Measurements from ENCODE around the gene TVP23A.

The TVP23A gene

GRCh38 chr16:10776280-10776679, 42.3 kb downstream of the TVP23A start:
- TF ChIP-seq CTCF (IDR thresholded peaks at IDR 0.05; ENCODE audit: insufficient read depth, low read length, missing control alignments), result no peak
- POLR2A ChIA-PET, result no interaction called here
- no peak for DNase-seq (ENCODE audit: low read depth, low spot score)
- CTCF ChIA-PET, result no interaction called here
- no peak overlapping the region for H3K4me3 ChIP-seq (ENCODE audit: low read depth, low read length)

- ChIA-PET CTCF (interaction anchor here (1.0 kb wide), 1 partner anchor 148 kb away, joined by 3 read pairs; no protein-coding TSS in a partner anchor), POLR2A (no interaction called here)
- DNase-seq (ENCODE audit: low read depth, low spot score), result no peak
Measured at GRCh38 chr16:10770907-10771306, 47.7 kb downstream of the TVP23A start.

GRCh38 chr16:10769381-10769780, 49.2 kb downstream of the TVP23A start:
- TF ChIP-seq CTCF (IDR thresholded peaks at IDR 0.05; ENCODE audit: insufficient read depth, low read length, missing control alignments), result no peak
- ChIA-PET CTCF (interaction anchor here (1.0 kb wide), 1 partner anchor 150 kb away, joined by 4 read pairs; no protein-coding TSS in a partner anchor), POLR2A (interaction anchor here (1.2 kb wide), 1 partner anchor 25 kb away, joined by 3 read pairs; the partner anchor contains the start of gene NUBP1)
- no peak for DNase-seq (ENCODE audit: low read depth, low spot score)
- H3K4me3 ChIP-seq (ENCODE audit: low read depth, low read length), result no peak overlapping the region

More at GRCh38 chr16:10770907-10771306, 47.7 kb downstream of the TVP23A start:
- H3K4me3 ChIP-seq (ENCODE audit: low read depth, low read length), result no peak overlapping the region
- TF ChIP-seq CTCF (IDR thresholded peaks at IDR 0.05; ENCODE audit: insufficient read depth, low read length, missing control alignments), result no peak

- TF ChIP-seq CTCF (IDR thresholded peaks at IDR 0.05; ENCODE audit: insufficient read depth, low read length, missing control alignments), result no peak
- ChIA-PET CTCF (no interaction called here), POLR2A (no interaction called here)
- no peak for DNase-seq (ENCODE audit: low read depth, low spot score)
- no peak overlapping the region for H3K4me3 ChIP-seq (ENCODE audit: low read depth, low read length)
Measured at GRCh38 chr16:10767127-10767526, 51.5 kb downstream of the TVP23A start.

- TF ChIP-seq CTCF (IDR thresholded peaks at IDR 0.05; ENCODE audit: insufficient read depth, low read length, missing control alignments), result no peak
Measured at GRCh38 chr16:10765772-10766171, 52.8 kb downstream of the TVP23A start.

GRCh38 chr16:10763456-10763855, 55.1 kb downstream of the TVP23A start:
- ChIA-PET POLR2A (no interaction called here), CTCF (no interaction called here)
- no peak for DNase-seq (ENCODE audit: low read depth, low spot score)
- no peak overlapping the region for H3K4me3 ChIP-seq (ENCODE audit: low read depth, low read length)
- TF ChIP-seq CTCF (IDR thresholded peaks at IDR 0.05; ENCODE audit: insufficient read depth, low read length, missing control alignments), result no peak

More at GRCh38 chr16:10765772-10766171, 52.8 kb downstream of the TVP23A start:
- DNase-seq (ENCODE audit: low read depth, low spot score), result no peak
- ChIA-PET CTCF (interaction anchor here (1.8 kb wide), 1 partner anchor 9 kb away, joined by 3 read pairs; no protein-coding TSS in a partner anchor), POLR2A (no interaction called here)
- no peak overlapping the region for H3K4me3 ChIP-seq (ENCODE audit: low read depth, low read length)

All from AG04449 (cell line).